Hematopoietic multipotent progenitor cell treated with erythropoietin and hydrocortisone succinate and interleukin-3 and kit ligand, for 17 days (in vitro differentiated cells): ENCODE data around the gene RARG.

Experiments
- DNase-seq: peaks from one replicate; pipeline ENCODE4 v3.0.0-alpha.2; 2015; ENCODE audit warnings: low spot score

Gene RARG

GRCh38 chr12:53244337-53244736 lies 12.3 kb upstream of the RARG start:
- no peak for DNase-seq

DNA sequence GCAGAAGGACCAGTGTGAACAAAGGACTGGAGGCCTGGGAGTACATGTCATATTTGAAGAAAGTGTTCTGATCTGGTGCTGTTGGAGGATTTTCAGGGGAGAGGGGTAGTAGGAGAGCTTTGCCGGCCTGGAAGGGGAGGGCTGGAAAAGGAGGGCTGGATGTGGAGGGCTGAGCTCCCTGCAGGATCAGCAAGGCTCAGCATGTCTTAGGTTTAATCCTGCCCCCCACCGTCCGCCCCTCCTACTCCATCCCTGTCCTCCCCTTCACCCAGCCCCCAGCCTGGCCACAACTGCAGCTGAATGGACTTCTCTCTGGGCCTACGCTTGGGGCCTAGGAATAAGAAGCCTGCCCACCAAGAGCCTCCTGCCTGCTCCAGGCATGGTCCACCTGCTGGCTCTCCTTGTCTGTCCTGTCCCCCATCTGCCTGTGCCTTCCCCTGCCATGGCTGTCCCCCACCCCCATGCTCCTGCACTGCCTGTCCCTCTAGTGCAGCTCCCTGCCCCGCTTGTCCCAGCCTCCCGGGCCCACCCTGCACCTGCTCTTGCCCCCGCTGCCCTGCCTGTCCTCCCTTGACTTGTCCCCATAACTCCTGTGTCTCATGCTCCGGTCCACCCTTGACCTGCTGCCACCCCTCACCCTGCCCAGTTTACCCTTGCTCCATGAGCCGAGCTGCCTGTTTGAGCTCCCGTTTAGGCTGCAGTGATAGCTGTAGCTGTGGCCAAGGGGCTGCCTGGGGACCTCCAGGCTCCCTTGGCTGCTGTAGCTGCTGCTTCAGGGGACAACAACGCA lies 9.8 kb upstream of the RARG start:
- no peak for DNase-seq

- no peak for DNase-seq
These were observed 7.7 kb upstream of the RARG start for GRCh38 chr12:53239643-53240258.

GRCh38 chr12:53236443-53237111 lies 4.6 kb upstream of the RARG start:
- DNase-seq: no peak

GRCh38 chr12:53235742-53236442 lies 3.9 kb upstream of the RARG start:
- DNase-seq: no peak

GRCh38 chr12:53235164-53235563 lies 3.2 kb upstream of the RARG start:
- DNase-seq: no peak

DNA sequence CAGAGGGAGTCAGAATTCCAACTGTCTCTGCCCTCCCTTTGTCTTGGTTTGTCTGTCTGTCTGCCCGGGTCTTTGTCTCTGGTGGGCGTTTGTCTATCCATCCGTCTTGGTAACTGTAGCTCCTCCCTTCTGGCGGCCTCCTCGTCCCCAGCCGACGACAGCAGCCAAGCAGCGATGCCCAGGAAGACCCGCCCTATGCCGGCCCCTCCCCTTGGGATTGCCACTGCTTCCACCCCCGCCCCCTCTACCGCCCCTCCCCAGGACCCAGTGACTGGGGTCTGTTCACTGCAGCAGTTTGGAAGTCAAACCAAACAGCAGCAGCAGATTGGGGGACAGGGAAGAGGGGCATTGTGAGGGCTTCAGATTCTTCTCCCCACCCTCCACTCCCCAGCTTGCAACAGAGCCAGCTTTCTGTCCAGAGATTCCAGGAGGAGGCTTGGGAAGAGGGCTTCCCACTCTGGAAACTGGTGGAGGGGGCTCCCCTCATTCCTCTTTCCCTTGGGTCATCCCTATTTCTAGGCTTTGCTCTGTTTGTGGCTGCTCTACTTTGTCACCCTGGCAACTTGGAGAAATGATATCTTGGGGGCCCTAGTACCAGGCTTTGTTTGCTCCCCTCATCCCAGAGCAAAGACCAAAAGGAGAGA lies 2.4 kb upstream of the RARG start:
- no peak for DNase-seq

GRCh38 chr12:53233671-53234121 lies 1.7 kb upstream of the RARG start:
- DNase-seq: no peak

DNA sequence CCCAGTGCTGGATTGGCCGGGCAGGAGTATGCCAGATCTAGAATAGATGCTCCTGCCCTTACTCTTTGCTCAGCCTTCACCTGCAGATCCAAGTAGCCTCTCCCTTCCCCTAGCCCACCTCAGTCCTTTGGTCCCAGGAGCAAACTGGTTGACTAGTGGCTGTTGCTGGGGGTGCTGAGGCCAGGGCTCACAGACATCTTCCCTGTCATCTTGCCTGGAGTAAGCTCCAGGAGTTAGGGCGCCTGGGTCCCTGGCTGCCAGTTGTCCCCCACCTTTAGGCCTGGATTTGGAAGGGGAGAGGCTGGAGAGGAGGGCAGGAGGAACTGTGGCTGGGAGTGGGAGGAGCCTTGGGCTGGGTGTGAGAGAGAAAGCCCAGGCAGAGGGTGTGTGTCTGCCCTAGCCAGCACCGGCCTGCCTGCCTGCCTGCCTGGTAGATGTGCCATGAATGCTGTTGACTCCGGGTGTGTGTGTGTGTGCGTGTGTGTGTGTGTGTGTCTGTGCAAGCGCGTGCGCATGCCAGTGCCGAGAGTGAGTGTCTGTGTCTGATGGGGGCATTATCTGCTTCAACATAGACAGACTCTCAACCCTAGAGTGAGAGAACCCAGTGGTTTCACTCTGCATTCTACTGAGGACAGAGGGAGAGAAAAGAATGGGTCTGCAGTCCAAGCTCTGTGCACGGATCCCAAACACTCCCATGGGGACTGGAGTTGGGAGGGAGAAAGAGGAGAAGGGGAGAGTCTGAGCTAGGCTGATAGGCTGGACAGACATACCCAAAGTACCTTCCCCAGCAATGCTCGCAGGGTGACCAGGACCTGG lies 845 bp upstream of the RARG start:
- DNase-seq: no peak

DNA sequence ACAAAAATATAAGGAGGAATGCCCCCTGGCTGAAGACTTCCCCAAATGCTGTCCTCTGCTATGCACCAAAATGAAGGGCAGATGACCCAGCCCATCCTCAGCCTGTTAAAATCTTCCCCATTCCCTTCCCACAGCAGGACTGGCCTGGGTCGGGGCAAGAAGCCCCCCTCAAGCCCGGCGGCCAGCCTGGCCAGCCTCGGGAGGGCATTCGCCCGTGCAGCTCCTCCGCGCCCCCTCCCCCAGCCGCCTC lies 413 bp downstream of the RARG start:
- DNase-seq: no peak

DNA sequence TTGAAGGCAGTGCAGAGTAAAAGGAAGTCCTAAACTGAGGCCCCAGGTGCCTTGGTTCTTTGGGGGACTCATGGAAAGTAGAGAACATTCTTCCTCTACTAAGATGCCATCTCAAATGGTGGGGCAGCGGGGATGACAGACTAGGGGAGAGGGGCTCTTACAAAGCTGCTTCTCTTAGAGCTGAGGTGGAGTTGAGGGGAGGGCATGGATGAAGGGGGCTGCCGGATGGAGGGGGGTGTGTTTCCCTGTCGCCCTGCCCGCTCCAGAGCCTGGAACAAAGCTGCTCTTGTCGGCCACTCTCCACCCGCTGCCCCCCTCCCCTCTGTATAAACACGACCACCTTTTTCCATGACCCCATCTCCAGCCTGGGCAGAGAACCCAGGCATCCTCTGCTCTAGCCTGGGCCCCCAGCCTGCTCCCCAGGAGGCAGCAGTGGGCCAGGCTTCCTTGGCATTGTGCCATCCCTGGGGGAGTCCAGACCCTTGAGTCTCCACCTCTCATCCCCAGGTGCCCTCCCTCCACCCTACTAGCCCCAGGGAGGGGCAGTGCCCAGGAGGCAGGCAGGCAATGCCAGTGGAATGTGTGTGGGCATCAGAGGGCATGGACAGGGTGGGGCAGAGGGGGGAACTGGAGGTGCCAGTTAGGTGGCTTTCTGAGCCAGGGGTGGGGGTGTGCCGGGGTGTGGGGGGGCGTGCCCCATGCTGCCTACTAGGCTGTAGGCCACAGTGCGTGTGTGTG lies 1.7 kb downstream of the RARG start:
- DNase-seq: no peak

DNA sequence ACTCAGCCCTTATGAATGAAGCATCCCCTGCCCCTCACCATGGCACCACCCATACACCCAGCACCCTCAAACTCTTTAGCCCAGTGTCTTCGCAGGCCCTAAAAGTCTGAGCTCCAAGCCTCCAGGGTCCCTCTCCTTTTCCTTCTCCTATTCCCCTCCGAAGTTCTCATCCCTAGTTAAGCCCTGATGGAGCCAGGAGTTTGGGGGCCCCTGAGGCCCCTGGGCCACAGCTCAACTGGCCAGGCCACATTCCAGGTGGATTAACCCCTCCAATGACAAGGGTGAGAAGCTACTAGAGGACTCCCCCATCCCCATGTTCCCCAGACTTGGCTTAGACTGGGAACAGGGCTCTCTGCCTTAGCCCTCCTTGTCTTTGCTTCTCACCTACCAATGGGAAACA lies 2.6 kb downstream of the RARG start:
- no peak for DNase-seq

GRCh38 chr12:53227836-53228235 lies 4.2 kb downstream of the RARG start:
- DNase-seq: no peak

DNA sequence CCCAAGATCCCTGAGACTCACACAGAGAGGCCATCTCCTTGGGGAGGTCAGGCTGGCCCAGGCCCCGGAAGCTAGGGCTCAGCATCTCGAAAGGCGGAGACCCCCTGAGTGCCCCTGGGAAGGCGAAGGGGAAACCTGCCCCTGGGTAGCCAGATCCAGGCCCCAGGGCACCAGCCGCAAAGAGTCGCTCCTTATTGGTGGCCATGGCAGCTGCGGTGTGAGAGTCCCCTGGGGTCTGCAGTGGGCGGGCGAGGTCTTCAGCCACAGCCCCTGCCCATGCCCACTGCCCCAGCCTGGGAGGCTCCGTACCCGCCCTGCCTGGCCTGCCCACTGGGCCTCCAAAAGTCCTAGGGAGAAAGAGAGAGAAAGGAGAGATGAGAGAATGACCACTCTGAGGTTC lies 4.7 kb downstream of the RARG start:
- DNase-seq: no peak

GRCh38 chr12:53226815-53227214 lies 5.2 kb downstream of the RARG start:
- no peak for DNase-seq

GRCh38 chr12:53225635-53226424 lies 6.2 kb downstream of the RARG start:
- no peak for DNase-seq

DNA sequence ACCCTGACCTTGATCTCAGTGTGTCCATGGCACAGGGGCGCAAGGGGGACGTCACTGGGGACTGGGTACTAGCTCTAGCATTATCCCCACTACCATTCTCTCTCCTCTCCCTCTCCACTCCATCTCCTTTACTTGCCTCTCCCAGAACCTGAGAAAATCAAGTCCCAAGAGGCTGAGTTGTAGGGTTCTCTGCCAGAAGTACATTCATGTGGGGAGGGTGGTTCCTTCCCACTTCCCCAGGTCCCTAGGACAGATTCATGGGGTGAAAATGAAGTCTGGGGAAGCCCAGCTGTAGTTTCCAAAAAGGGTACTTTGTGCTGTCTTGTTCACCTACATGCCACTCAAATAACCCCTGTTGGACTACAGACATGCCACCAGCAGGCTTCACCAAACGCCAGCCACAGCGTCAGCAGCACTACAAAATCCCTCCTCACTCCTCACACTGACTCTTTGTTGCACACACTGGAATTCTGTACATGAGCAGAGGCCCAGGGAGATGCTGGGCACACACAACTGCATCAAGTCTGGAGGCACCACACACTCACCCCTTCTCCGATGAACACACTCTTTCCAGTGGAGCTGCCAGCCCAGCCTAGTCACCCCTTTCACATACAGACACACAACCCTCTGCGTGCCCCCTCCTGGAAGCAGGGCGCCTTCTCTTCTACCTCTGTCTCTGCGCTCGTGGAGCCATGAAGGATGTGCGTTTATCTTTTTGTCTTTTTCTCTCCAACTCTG lies 6.9 kb downstream of the RARG start:
- no peak for DNase-seq

GRCh38 chr12:53224061-53224896 lies 7.7 kb downstream of the RARG start:
- no peak for DNase-seq
